Aorta (tissue), 5 donors: ENCODE results near the gene EDNRA. TPM values are rescaled to one million over a fixed set of nuclear protein-coding genes. Genes with fewer than 3 reads are reported as not detected.
A peak's percentile ranks its signal among the peaks of the same experiment; 100 is the strongest.

Experiments used
- ATAC-seq: fragments of 200-7000 bp; cut with Tn5 transposase; one replicate; pipeline ENCODE4 v1.9.1; 2022; ENCODE audit warnings: moderate library complexity; ENCODE audit not compliant: low FRiP score
- DNase-seq, 2 donors: peaks; one replicate each; pipeline ENCODE4 v3.0.0-alpha.2; 2020
- H3K27ac ChIP-seq, 2 donors: one replicate each; pipeline ENCODE4 v1.5.1; 2013; ENCODE audit warnings: low read length in 2 of 2, mild to moderate bottlenecking in 2 of 2, moderate library complexity in 2 of 2, control low read depth in 1 of 2, inconsistent platforms in 1 of 2, low read depth in 1 of 2
- H3K27me3 ChIP-seq, 2 donors: one replicate each; pipeline ENCODE4 v1.6.1; 2013; ENCODE audit warnings: control low read depth in 1 of 2, low read length in 1 of 2, mild to moderate bottlenecking in 1 of 2, moderate library complexity in 1 of 2; ENCODE audit not compliant: insufficient read depth in 2 of 2, control insufficient read depth in 1 of 2
- H3K36me3 ChIP-seq, 2 donors: one replicate each; pipeline ENCODE4 v1.6.1; 2013; ENCODE audit warnings: control low read depth in 1 of 2, low read length in 1 of 2, mild to moderate bottlenecking in 1 of 2; ENCODE audit not compliant: insufficient read depth in 2 of 2, control insufficient read depth in 1 of 2
- H3K4me1 ChIP-seq, 2 donors: one replicate each; pipeline ENCODE4 v1.6.1; 2013; ENCODE audit warnings: low read length in 2 of 2, control low read depth in 1 of 2, mild to moderate bottlenecking in 1 of 2, moderate library complexity in 1 of 2; ENCODE audit not compliant: insufficient read depth in 2 of 2, control insufficient read depth in 1 of 2
- H3K4me3 ChIP-seq, 2 donors: one replicate each; pipeline ENCODE4 v1.5.1; 2013; ENCODE audit warnings: low read length in 2 of 2, control low read depth in 1 of 2, mild to moderate bottlenecking in 1 of 2
- H3K9me3 ChIP-seq: one replicate; pipeline ENCODE4 v1.6.1; 2013; ENCODE audit warnings: mild to moderate bottlenecking, low read length; ENCODE audit not compliant: control insufficient read depth
- WGBS, 2 donors: extraction: QIAGEN DNeasy Blood & Tissue Kit; methylation state at CpG; one replicate each; pipeline ENCODE4 v1.1.7; 2013; 5-methylcytosine and 5-hydroxymethylcytosine counted together
- intact Hi-C, 2 donors: fragments of 100-400 bp; cut with DNase I; formaldehyde crosslinking; loops; one replicate each; pipeline versions ENCODE4 v1.14.2 to v1.15.0; 2022
- polyA plus RNA-seq, 2 donors: library from polyadenylated mRNA; stranded (reverse); fragments of 200-250 nt; gene quantifications; one replicate each; pipeline ENCODE4 v1.2.3, GENCODE V29; 2013
- total RNA-seq, 2 donors: library from RNA; stranded (reverse); fragmentation: NEBNext Ultra II Directional; extraction: Animal tissue kit (Norgen Biotek cat#: 25700); gene quantifications; one replicate each; pipeline ENCODE4 v1.2.1, GENCODE V29; 2021
- donor health status: healthy with polysubstance abuse.
- donor health status: Bipolar disorder and iron deficiency.
- donor health status: DM: no; HTN: no; CAD: no.
- donor health status: DM: no; HTN: no; CAD: no.
- donor health status: DM: yes; HTN: yes; CAD: no.

The EDNRA gene
- total and polyA plus RNA-seq, 4 donors, result 2.1 to 28.0 (median 14.5) TPM

- no peak overlapping the region for H3K4me3 ChIP-seq
- H3K27ac ChIP-seq, result no peak overlapping the region
- WGBS, 2 donors, result 88 to 90% methylated on average over 6 of the region's 6 CpGs
- DNase-seq (no peak), ATAC-seq (no peak)
- no peaks in the 10 kb centered on the region for H3K4me1 ChIP-seq
- H3K36me3 ChIP-seq, result no peaks in the 10 kb centered on the region
- intact Hi-C loops, result loop anchor here in 1 of 2 donors (10.0 kb wide), 1 partner anchor 67 kb away; no protein-coding TSS in a partner anchor
- H3K27me3 ChIP-seq, result no peaks in the 10 kb centered on the region
- H3K9me3 ChIP-seq, result peaks cover 1% of the 10 kb centered on the region
These were observed 100.9 kb downstream of the EDNRA start for GRCh38 chr4:147581606-147582350.

DNA sequence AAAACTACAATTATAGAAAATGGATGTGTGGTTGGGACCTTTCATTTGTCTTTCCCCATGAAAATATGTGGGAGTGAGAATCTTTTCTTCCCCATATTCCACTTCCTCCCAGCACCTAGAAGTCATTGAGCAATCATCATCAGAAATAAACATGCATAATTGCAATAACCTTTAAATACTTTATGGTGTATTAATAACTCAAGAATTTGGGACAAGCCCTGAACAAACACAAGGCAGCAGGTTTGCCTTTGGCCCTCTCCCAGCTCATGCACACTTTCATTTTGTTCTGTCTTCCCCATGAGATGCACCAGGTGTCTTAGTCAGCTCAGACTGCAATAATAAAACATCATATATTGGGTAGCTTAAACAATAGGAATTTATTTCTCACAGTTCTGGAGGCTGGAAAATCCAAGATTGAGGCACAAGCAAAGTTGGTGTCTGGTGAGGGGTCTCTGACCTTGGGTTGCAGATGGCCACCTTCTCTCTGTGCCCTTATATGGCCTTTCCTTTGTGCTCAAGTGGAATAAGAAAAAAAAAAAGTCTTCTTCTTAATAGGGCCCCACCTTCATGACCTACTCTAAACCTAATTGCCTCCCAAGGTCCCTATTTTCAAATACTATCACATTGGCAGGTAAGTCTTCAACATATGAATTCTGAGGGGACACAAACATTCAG, 101.6 kb downstream of the EDNRA start:
- no peak overlapping the region for H3K4me3 ChIP-seq
- H3K4me1 ChIP-seq, result no peaks in the 10 kb centered on the region
- intact Hi-C loops, result loop anchor here in 1 of 2 donors (10.0 kb wide), 1 partner anchor 68 kb away; no protein-coding TSS in a partner anchor
- DNase-seq, result no peak
- H3K27me3 ChIP-seq, result no peaks in the 10 kb centered on the region
- H3K36me3 ChIP-seq, result no peaks in the 10 kb centered on the region
- no peak overlapping the region for H3K27ac ChIP-seq
- ATAC-seq, result no peak
- H3K9me3 ChIP-seq, result peaks cover 1% of the 10 kb centered on the region

- 91 to 97% methylated on average over 1 of the region's 1 CpG for WGBS, 2 donors
- Histone ChIP-seq H3K27me3 (no peaks in the 10 kb centered on the region), H3K9me3 (peaks cover 1% of the 10 kb centered on the region), H3K4me1 (no peaks in the 10 kb centered on the region), H3K27ac (no peak overlapping the region), H3K36me3 (no peaks in the 10 kb centered on the region), H3K4me3 (no peak overlapping the region)
- ATAC-seq (no peak), DNase-seq (no peak)
- intact Hi-C loops, result loop anchor here in 1 of 2 donors (10.0 kb wide), 1 partner anchor 69 kb away; no protein-coding TSS in a partner anchor
These were observed 103.0 kb downstream of the EDNRA start for GRCh38 chr4:147583876-147584275.

DNA sequence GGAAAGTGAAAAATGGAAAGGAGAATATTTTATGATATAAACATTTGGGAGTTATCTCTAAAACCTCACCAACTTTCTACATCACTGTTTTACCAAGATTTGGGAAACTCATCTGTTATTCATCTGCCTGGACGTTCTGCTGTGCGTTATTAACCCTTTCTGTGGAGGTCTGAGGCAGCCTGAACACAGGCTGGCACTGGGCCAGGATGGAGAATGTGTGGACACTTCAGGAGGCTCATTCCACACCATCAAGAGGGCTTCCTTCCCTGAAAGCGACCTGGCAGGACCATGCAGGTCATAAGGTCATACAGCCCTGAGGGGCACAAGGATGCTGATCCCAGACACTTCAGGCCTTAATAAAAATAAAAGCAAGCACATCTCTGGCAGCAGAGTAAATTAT, 105.1 kb downstream of the EDNRA start:
- DNase-seq (no peak), ATAC-seq (no peak)
- whole genome bisulfite sequencing, 2 donors, result 55 to 56% methylated on average over 3 of the region's 3 CpGs
- Histone ChIP-seq H3K9me3 (peaks cover 1% of the 10 kb centered on the region), H3K36me3 (no peaks in the 10 kb centered on the region), H3K4me1 (no peaks in the 10 kb centered on the region), H3K4me3 (no peak overlapping the region), H3K27me3 (no peaks in the 10 kb centered on the region), H3K27ac (no peak overlapping the region)
- intact Hi-C loops, result loop anchor here (5.0 to 10.0 kb wide), 3 partner anchors 69 to 569 kb away; no protein-coding TSS in a partner anchor

DNA sequence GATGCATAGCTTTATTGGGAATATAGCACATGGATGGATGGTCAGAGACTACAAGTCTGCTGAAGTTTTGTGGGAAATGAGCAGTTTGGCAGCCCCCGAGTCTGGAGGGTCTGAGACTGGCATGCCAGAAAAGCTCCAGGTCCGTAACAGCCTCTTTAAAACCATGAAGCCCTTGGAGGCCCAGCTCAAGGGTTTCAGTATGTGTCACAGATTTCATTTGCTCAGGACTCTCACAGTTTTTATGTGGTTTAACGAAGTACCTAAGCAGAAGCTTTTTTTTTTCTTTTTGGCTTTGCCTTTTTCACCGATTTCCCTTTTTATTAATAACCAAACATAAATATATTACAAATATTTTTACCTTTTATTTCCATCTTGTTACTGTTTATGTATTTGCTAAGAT, 105.7 kb downstream of the EDNRA start:
- no peak overlapping the region for H3K27ac ChIP-seq
- DNase-seq, result no peak
- no peak for ATAC-seq

GRCh38 chr4:147587041-147587440, 106.1 kb downstream of the EDNRA start:
- H3K27ac ChIP-seq, result no peak overlapping the region
- peaks cover 1% of the 10 kb centered on the region for H3K9me3 ChIP-seq
- H3K4me3 ChIP-seq, result no peak overlapping the region
- ATAC-seq (no peak), DNase-seq (no peak)
- H3K4me1 ChIP-seq, result no peaks in the 10 kb centered on the region
- no peaks in the 10 kb centered on the region for H3K27me3 ChIP-seq
- intact Hi-C loops, result loop anchor here (5.0 to 10.0 kb wide), 3 partner anchors 70 to 570 kb away; no protein-coding TSS in a partner anchor
- 91 to 93% methylated on average over 3 of the region's 3 CpGs for WGBS, 2 donors
- no peaks in the 10 kb centered on the region for H3K36me3 ChIP-seq

More for the DNA sequence above, 105.7 kb downstream of the EDNRA start:
- Histone ChIP-seq H3K27me3 (no peaks in the 10 kb centered on the region), H3K9me3 (peaks cover 1% of the 10 kb centered on the region), H3K36me3 (no peaks in the 10 kb centered on the region), H3K4me1 (no peaks in the 10 kb centered on the region), H3K4me3 (no peak overlapping the region)
- intact Hi-C loops, result loop anchor here (5.0 to 10.0 kb wide), 3 partner anchors 69 to 569 kb away; no protein-coding TSS in a partner anchor
- 88 to 92% methylated on average over 4 of the region's 4 CpGs for WGBS, 2 donors

- Histone ChIP-seq H3K36me3 (no peaks in the 10 kb centered on the region), H3K4me1 (no peaks in the 10 kb centered on the region), H3K9me3 (no peaks in the 10 kb centered on the region), H3K27me3 (no peaks in the 10 kb centered on the region), H3K4me3 (no peak overlapping the region), H3K27ac (no peak overlapping the region)
- ATAC-seq, result no peak
- DNase-seq, result no peak
- 10 to 12% methylated on average over 1 of the region's 1 CpG for WGBS, 2 donors
- intact Hi-C loops, result loop anchor here (5.0 to 10.0 kb wide), 3 partner anchors 72 to 572 kb away; no protein-coding TSS in a partner anchor
These were observed 108.7 kb downstream of the EDNRA start for GRCh38 chr4:147589586-147589985.

GRCh38 chr4:147590249-147590920, 109.5 kb downstream of the EDNRA start:
- Histone ChIP-seq H3K27me3 (no peaks in the 10 kb centered on the region), H3K36me3 (no peaks in the 10 kb centered on the region), H3K4me3 (no peak overlapping the region), H3K27ac (no peak overlapping the region), H3K4me1 (no peaks in the 10 kb centered on the region), H3K9me3 (no peaks in the 10 kb centered on the region)
- ATAC-seq, result peak; percentile 79
- WGBS, 2 donors, result 39 to 40% methylated on average over 12 of the region's 12 CpGs
- DNase-seq, result peak; percentile 53 to 84
- intact Hi-C loops, result loop anchor here (2.0 to 5.0 kb wide), 4 partner anchors 430 to 573 kb away; no protein-coding TSS in a partner anchor
